Fibroblast of gingiva (primary cell): ENCODE data around the gene RFPL2.

Experiments
- DNase-seq: peaks from one replicate; pipeline ENCODE4 v3.0.0-alpha.2; 2011; ENCODE audit warnings: low read depth

RFPL2 gene

GRCh38 chr22:32204856-32205722 lies at the start of gene RFPL2:
Gene RFPL2 (minus strand): TSS chr22:32205073. CDS start chr22:32202451, 2,622 bp downstream.
- no peak for DNase-seq

- no peak for DNase-seq
These were observed 44.4 kb upstream of the RFPL2 start for GRCh38 chr22:32249231-32249630.

- no peak for DNase-seq
These were observed 43.4 kb upstream of the RFPL2 start for GRCh38 chr22:32248276-32248675.

- no peak for DNase-seq
These were observed 41.3 kb upstream of the RFPL2 start for GRCh38 chr22:32246166-32246565.

- DNase-seq = no peak
These were observed 40.2 kb upstream of the RFPL2 start for GRCh38 chr22:32245042-32245441.

GRCh38 chr22:32244547-32244946 lies 39.7 kb upstream of the RFPL2 start:
- DNase-seq = no peak

GRCh38 chr22:32240461-32240860 lies 35.6 kb upstream of the RFPL2 start:
- no peak for DNase-seq

GRCh38 chr22:32237906-32238305 lies 33.0 kb upstream of the RFPL2 start:
- DNase-seq = no peak

- DNase-seq = no peak
These were observed 32.1 kb upstream of the RFPL2 start for GRCh38 chr22:32236970-32237369.

GRCh38 chr22:32233091-32233490 lies 28.2 kb upstream of the RFPL2 start:
- no peak for DNase-seq

GRCh38 chr22:32232191-32232830 lies 27.4 kb upstream of the RFPL2 start:
- no peak for DNase-seq

- no peak for DNase-seq
These were observed 21.6 kb upstream of the RFPL2 start for GRCh38 chr22:32226326-32227104.

- DNase-seq = no peak
These were observed 18.1 kb upstream of the RFPL2 start for GRCh38 chr22:32222991-32223390.

GRCh38 chr22:32219026-32219425 lies 14.2 kb upstream of the RFPL2 start:
- no peak for DNase-seq

GRCh38 chr22:32218470-32218869 lies 13.6 kb upstream of the RFPL2 start:
- DNase-seq = no peak

- no peak for DNase-seq
These were observed 12.6 kb upstream of the RFPL2 start for GRCh38 chr22:32217465-32217864.

- DNase-seq = no peak
These were observed 12.0 kb upstream of the RFPL2 start for GRCh38 chr22:32216911-32217310.

GRCh38 chr22:32211011-32211410 lies 6.1 kb upstream of the RFPL2 start:
- no peak for DNase-seq

GRCh38 chr22:32208681-32209080 lies 3.8 kb upstream of the RFPL2 start:
- no peak for DNase-seq

- no peak for DNase-seq
These were observed 3.2 kb upstream of the RFPL2 start for GRCh38 chr22:32207971-32208480.

GRCh38 chr22:32206774-32207758 lies 2.2 kb upstream of the RFPL2 start:
- DNase-seq = no peak
